ENCODE measurements around the gene ITPRIP. TPM values are rescaled to one million over a fixed set of nuclear protein-coding genes. Genes with fewer than 3 reads are reported as not detected.

The ITPRIP gene
- total RNA-seq, 4 donors from 2014 or later = 18.1 to 31.5 (median 22.8) TPM

DNA sequence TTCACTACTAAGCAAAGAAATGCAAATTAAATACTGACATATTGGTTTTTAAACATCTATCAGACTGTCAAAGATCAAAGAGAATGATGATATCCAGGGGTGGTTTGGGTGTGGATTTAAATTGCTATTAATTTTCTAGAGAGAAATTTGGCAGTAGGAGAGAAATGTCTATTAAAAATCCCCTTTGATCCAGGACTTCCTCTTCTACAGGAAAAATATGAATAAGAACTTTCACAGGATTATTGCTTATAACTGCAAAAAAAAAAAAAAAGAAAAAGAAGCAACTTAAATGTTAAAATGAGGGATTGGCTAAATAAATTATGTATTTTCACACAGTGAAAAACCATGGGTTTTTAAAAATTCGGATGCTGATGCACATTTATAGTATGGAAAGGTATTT, 36.3 kb upstream of the ITPRIP start:
- H3K9me3 ChIP-seq = peaks cover 0 to 15% (median 0%) of the 10 kb centered on the region in 3 donors
- H3K36me3 ChIP-seq = no peaks in the 10 kb centered on the region
- WGBS, 2 donors (ENCODE audit: low coverage in 1 of 2) = 53 to 90% methylated on average over 1 of the region's 1 CpG
- no peaks in the 10 kb centered on the region for H3K4me1 ChIP-seq
- TF ChIP-seq EP300 (IDR thresholded peaks at IDR 0.05) (no peak), POLR2AphosphoS5 (IDR thresholded peaks at IDR 0.05) (no peak), POLR2A (IDR thresholded peaks at IDR 0.05) (no peak)
- TF ChIP-seq, protein P1, sequence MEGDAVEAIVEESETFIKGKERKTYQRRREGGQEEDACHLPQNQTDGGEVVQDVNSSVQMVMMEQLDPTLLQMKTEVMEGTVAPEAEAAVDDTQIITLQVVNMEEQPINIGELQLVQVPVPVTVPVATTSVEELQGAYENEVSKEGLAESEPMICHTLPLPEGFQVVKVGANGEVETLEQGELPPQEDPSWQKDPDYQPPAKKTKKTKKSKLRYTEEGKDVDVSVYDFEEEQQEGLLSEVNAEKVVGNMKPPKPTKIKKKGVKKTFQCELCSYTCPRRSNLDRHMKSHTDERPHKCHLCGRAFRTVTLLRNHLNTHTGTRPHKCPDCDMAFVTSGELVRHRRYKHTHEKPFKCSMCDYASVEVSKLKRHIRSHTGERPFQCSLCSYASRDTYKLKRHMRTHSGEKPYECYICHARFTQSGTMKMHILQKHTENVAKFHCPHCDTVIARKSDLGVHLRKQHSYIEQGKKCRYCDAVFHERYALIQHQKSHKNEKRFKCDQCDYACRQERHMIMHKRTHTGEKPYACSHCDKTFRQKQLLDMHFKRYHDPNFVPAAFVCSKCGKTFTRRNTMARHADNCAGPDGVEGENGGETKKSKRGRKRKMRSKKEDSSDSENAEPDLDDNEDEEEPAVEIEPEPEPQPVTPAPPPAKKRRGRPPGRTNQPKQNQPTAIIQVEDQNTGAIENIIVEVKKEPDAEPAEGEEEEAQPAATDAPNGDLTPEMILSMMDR (IDR thresholded peaks at IDR 0.05) = no peak
- no peak for ATAC-seq
- no peaks in the 10 kb centered on the region for H3K27me3 ChIP-seq
- no peak overlapping the region for H3K27ac ChIP-seq
- no peak overlapping the region for H3K4me3 ChIP-seq

DNA sequence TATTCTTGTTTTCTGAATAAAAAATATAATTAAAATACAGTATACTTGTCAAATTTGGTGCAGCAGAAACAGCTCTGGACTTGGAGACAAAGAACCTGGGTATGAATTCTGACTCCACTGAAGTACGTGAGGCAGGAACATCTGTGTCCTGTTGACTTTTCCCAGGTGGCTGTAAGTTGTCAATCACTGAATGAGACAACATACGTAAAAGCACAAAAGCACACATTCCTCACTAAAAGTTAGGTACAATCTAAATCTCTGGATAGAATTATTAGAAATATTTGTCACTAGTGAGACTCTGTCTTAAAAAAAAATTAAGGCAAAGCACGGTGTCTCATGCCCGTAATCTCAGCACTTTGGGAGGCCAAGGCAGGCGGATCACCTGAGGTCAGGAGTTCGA, 33.5 kb upstream of the ITPRIP start:
- peaks cover 0 to 15% (median 0%) of the 10 kb centered on the region in 3 donors for H3K9me3 ChIP-seq
- no peaks in the 10 kb centered on the region for H3K27me3 ChIP-seq
- ATAC-seq = no peak
- no peaks in the 10 kb centered on the region for H3K36me3 ChIP-seq
- H3K4me1 ChIP-seq = no peaks in the 10 kb centered on the region
- no peak overlapping the region for H3K27ac ChIP-seq
- WGBS, 2 donors (ENCODE audit: low coverage in 1 of 2) = 67 to 100% methylated on average over 1 to 6 of the region's 6 CpGs
- no peak for TF ChIP-seq POLR2AphosphoS5 (IDR thresholded peaks at IDR 0.05)
- no peak for TF ChIP-seq POLR2A (IDR thresholded peaks at IDR 0.05)
- TF ChIP-seq, protein P1 (IDR thresholded peaks at IDR 0.05) = no peak
- no peak for TF ChIP-seq EP300 (IDR thresholded peaks at IDR 0.05)
- H3K4me3 ChIP-seq = no peak overlapping the region

DNA sequence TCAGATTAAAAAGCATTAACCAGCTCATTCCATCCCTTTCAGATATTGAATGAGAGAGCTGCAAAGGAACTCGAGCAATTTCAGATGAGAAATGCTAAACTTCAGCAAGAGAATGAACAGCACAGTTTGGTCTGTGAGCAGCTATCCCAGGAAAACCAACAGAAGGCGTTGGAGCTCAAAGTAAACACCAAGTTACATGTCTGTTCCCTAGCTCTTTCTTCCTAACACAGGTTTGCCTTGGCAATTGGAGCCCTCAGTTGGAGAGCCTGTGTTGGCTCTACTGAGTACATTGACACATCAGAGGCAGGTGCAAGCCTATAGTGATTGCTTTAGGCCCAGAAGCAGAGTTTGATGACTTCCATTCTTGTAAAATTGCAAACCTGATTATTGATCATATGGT, 30.1 kb upstream of the ITPRIP start:
- no peak for ATAC-seq
- no peaks in the 10 kb centered on the region for H3K4me1 ChIP-seq
- TF ChIP-seq POLR2AphosphoS5 (IDR thresholded peaks at IDR 0.05) = no peak
- TF ChIP-seq, protein P1 (IDR thresholded peaks at IDR 0.05) = no peak
- no peak for TF ChIP-seq POLR2A (IDR thresholded peaks at IDR 0.05)
- no peak for TF ChIP-seq EP300 (IDR thresholded peaks at IDR 0.05)
- H3K9me3 ChIP-seq = peaks cover 0 to 15% (median 0%) of the 10 kb centered on the region in 3 donors
- H3K27me3 ChIP-seq = no peaks in the 10 kb centered on the region
- H3K27ac ChIP-seq = no peak overlapping the region
- no peaks in the 10 kb centered on the region for H3K36me3 ChIP-seq
- 24% methylated on average over 2 of the region's 2 CpGs; no CpG with 5 or more reads in 1 of the 2 donors for WGBS, 2 donors (ENCODE audit: low coverage in 1 of 2)
- H3K4me3 ChIP-seq = no peak overlapping the region

DNA sequence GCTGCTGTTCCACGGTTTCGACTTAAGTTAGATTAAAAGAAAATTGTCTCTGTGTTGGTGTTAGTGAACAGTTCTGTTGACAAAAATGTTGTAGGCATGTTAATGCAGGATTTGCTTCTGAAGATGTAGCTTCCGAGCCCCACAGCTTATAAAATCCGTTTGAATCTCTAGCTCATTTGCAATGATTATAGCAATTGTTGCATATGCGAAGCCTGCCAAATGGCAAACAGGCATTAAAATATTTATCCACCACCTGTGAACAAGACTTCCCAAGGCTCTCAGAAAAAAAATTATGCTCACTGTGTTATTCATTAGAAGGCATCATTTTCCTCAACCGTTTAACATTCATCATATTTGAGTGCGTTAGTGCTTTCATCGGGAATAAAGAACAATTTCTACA, 29.6 kb upstream of the ITPRIP start:
- no peaks in the 10 kb centered on the region for H3K27me3 ChIP-seq
- TF ChIP-seq EP300 (IDR thresholded peaks at IDR 0.05) = no peak
- no peak for ATAC-seq
- no peaks in the 10 kb centered on the region for H3K4me1 ChIP-seq
- no peak overlapping the region for H3K4me3 ChIP-seq
- H3K27ac ChIP-seq = no peak overlapping the region
- no peaks in the 10 kb centered on the region for H3K36me3 ChIP-seq
- 37 to 44% methylated on average over 7 to 8 of the region's 8 CpGs for WGBS, 2 donors (ENCODE audit: low coverage in 1 of 2)
- H3K9me3 ChIP-seq = peaks cover 0 to 15% (median 0%) of the 10 kb centered on the region in 3 donors

DNA sequence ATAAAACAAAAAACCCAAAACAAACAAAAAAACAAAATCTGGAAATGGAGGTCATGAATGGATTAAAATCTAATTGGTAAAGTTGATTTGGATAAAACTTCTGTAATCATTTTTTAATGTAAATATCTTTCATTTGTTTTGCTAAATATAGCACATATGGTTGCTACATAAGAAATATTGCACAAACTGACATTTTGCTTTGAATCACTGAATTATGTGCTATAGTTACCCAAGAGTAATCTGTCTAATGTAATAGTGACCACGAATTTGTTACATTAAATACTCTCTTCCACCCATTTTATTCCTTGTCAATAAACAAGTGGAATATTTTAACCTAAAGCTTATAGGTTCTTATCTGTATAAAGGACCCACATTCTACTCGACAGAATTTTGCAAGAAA, 21.5 kb upstream of the ITPRIP start:
- 60 to 87% methylated on average over 2 of the region's 2 CpGs for WGBS, 2 donors (ENCODE audit: low coverage in 1 of 2)
- no peak for ATAC-seq
- H3K4me1 ChIP-seq = no peaks in the 10 kb centered on the region
- H3K9me3 ChIP-seq = no peaks in the 10 kb centered on the region
- no peaks in the 10 kb centered on the region for H3K27me3 ChIP-seq
- TF ChIP-seq POLR2A (IDR thresholded peaks at IDR 0.05) (no peak), EP300 (IDR thresholded peaks at IDR 0.05) (no peak), POLR2AphosphoS5 (IDR thresholded peaks at IDR 0.05) (no peak)
- TF ChIP-seq, protein P1 (IDR thresholded peaks at IDR 0.05) = no peak
- no peaks in the 10 kb centered on the region for H3K36me3 ChIP-seq
- no peak overlapping the region for H3K27ac ChIP-seq
- no peak overlapping the region for H3K4me3 ChIP-seq

All from gastroesophageal sphincter (tissue), 4 donors.